HepG2 (cell line): ENCODE results near the gene FAM120B. TPM values are rescaled to one million over a fixed set of nuclear protein-coding genes. Genes with fewer than 3 reads are reported as not detected.

ENCODE experiments used
- ARHGAP35 ChIP-seq: sonication (generic); formaldehyde crosslinking; IDR thresholded peaks from 2 replicates; pipeline ENCODE4 v1.9.0; 2022; ENCODE audit warnings: mild to moderate bottlenecking, inconsistent platforms, moderate library complexity, missing genetic modification reagents, borderline replicate concordance
- CSRNP1 ChIP-seq: sonication (generic); formaldehyde crosslinking; IDR thresholded peaks from 2 replicates; pipeline ENCODE4 v1.8.1; 2023; ENCODE audit warnings: mild to moderate bottlenecking, missing genetic modification reagents
- E2F2 ChIP-seq: sonication (generic); formaldehyde crosslinking; IDR thresholded peaks from 2 replicates; pipeline ENCODE4 v1.4.0; 2020; ENCODE audit warnings: missing genetic modification reagents, borderline replicate concordance
- GLI4 ChIP-seq: sonication (generic); formaldehyde crosslinking; IDR thresholded peaks from 2 replicates; pipeline ENCODE4 v1.5.1; 2020; ENCODE audit warnings: missing genetic modification reagents, mild to moderate bottlenecking, moderate library complexity, borderline replicate concordance
- HBP1 ChIP-seq: IDR thresholded peaks from 2 replicates; pipeline ENCODE4 v1.6.1; 2016; ENCODE audit warnings: low read depth, control low read depth
- IKZF5 ChIP-seq: IDR thresholded peaks from 2 replicates; pipeline ENCODE4 v1.6.1; 2018; ENCODE audit warnings: missing genetic modification reagents, mild to moderate bottlenecking, missing compliant biosample characterization
- JUN ChIP-seq: sonication (generic); formaldehyde crosslinking; IDR thresholded peaks from 2 replicates; pipeline ENCODE4 v1.4.0; 2020; ENCODE audit warnings: mild to moderate bottlenecking, missing genetic modification reagents
- MTERF4 ChIP-seq: sonication (generic); formaldehyde crosslinking; IDR thresholded peaks from 2 replicates; pipeline ENCODE4 v1.8.0; 2023; ENCODE audit warnings: mild to moderate bottlenecking, missing genetic modification reagents
- MTF2 ChIP-seq: sonication (generic); formaldehyde crosslinking; IDR thresholded peaks from 2 replicates; pipeline ENCODE4 v1.5.0; 2020; ENCODE audit warnings: missing genetic modification reagents, borderline replicate concordance
- NFE2 ChIP-seq: sonication (generic); formaldehyde crosslinking; IDR thresholded peaks from 2 replicates; pipeline ENCODE4 v1.4.0; 2020; ENCODE audit warnings: missing genetic modification reagents
- REL ChIP-seq: sonication (generic); formaldehyde crosslinking; conservative IDR thresholded peaks from 2 replicates; pipeline ENCODE4 v1.8.0; 2022; ENCODE audit warnings: mild to moderate bottlenecking, missing genetic modification reagents, moderate library complexity
- SIX1 ChIP-seq: sonication (generic); formaldehyde crosslinking; IDR thresholded peaks from 2 replicates; pipeline ENCODE4 v1.4.0; 2020; ENCODE audit warnings: missing genetic modification reagents, borderline replicate concordance
- ZBTB44 ChIP-seq: sonication (generic); formaldehyde crosslinking; IDR thresholded peaks from 2 replicates; pipeline ENCODE4 v1.4.0; 2020; ENCODE audit warnings: missing genetic modification reagents
- ZFP36L2 ChIP-seq: sonication (generic); formaldehyde crosslinking; IDR thresholded peaks from 2 replicates; pipeline ENCODE4 v1.4.0; 2020; ENCODE audit warnings: missing genetic modification reagents
- ZNF260 ChIP-seq: sonication (generic); formaldehyde crosslinking; IDR thresholded peaks from 2 replicates; pipeline ENCODE4 v1.4.0; 2020; ENCODE audit warnings: missing genetic modification reagents, low read depth, mild to moderate bottlenecking, borderline replicate concordance
- ZNF512 ChIP-seq: sonication (generic); formaldehyde crosslinking; IDR thresholded peaks from 2 replicates; pipeline ENCODE4 v1.4.0; 2020; ENCODE audit warnings: mild to moderate bottlenecking, missing genetic modification reagents
- ZNF660 ChIP-seq: sonication (generic); formaldehyde crosslinking; IDR thresholded peaks from 2 replicates; pipeline ENCODE4 v1.5.1; 2020; ENCODE audit warnings: mild to moderate bottlenecking, low read depth, missing genetic modification reagents, borderline replicate concordance
- ZNF782 ChIP-seq: sonication (generic); formaldehyde crosslinking; IDR thresholded peaks from 2 replicates; pipeline ENCODE4 v1.4.0; 2020; ENCODE audit warnings: missing genetic modification reagents, mild to moderate bottlenecking, borderline replicate concordance
- ZNF891 ChIP-seq: sonication (generic); formaldehyde crosslinking; IDR thresholded peaks from 2 replicates; pipeline ENCODE4 v1.5.0; 2020; ENCODE audit warnings: mild to moderate bottlenecking, missing genetic modification reagents
- polyA plus RNA-seq, 8 experiments: library from polyadenylated mRNA; depleted of rRNA in 3 of 8; stranded (reverse) in 7 of 8; unstranded in 1 of 8; fragments of >200 nt; fragmentation: Illumina TruSeq in 4 of 8; extraction: Trizol in 4 of 8; gene quantifications; 2 replicates each; pipeline versions ENCODE4 v1.2.1 to v1.2.3, GENCODE V29; 2011 to 2016; ENCODE audit warnings: low read depth in 4 of 8, missing spikeins in 1 of 8, mixed read lengths in 1 of 8; ENCODE audit not compliant: insufficient read depth in 1 of 8
- total RNA-seq, 5 experiments: library from RNA; depleted of rRNA; stranded (reverse); fragments of >200 nt; fragmentation: Illumina TruSeq; extraction: Trizol; gene quantifications; 2 replicates each; pipeline ENCODE4 v1.2.3, GENCODE V29; 2016; ENCODE audit warnings: low read depth in 1 of 5

FAM120B gene
- total and polyA plus RNA-seq, 2 of the 13 experiments (the other 11 are each of a cell fraction or from before 2014, with no cell fraction given), result 9.2 to 10.7 TPM

GRCh38 chr6:170305805-170306323 lies 694 bp upstream of the FAM120B start (continued):
- TF ChIP-seq ZBTB44 (0 out of 2 replicates have a peak, but pooled peaks have one; percentile 14), SIX1 (CRISPR knock-in tag) (no peak), ZNF512 (CRISPR knock-in tag) (no peak), MTERF4 (CRISPR knock-in tag) (0 out of 2 replicates have a peak, but pooled peaks have one; percentile 49), ZNF260 (0 out of 2 replicates have a peak, but pooled peaks have one; percentile 11), ZNF891 (CRISPR knock-in tag) (no peak), E2F2 (CRISPR knock-in tag) (peak; percentile 62; the same call in 1 of the 2 replicates), REL (CRISPR knock-in tag) (no peak), ZNF660 (no peak), MTF2 (CRISPR knock-in tag) (peak; percentile 53), JUN (CRISPR knock-in tag) (0 out of 2 replicates have a peak, but pooled peaks have one; percentile 16), NFE2 (no peak), HBP1 (CRISPR knock-in tag) (0 out of 2 replicates have a peak, but pooled peaks have one; percentile 6), ARHGAP35 (CRISPR knock-in tag) (0 out of 2 replicates have a peak, but pooled peaks have one; percentile 11), IKZF5 (CRISPR knock-in tag) (no peak), ZNF782 (CRISPR knock-in tag) (no peak), CSRNP1 (no peak), ZFP36L2 (no peak; the same call in 1 of the 2 replicates), GLI4 (no peak)
